ENCODE data around the gene HCFC2.

DNA sequence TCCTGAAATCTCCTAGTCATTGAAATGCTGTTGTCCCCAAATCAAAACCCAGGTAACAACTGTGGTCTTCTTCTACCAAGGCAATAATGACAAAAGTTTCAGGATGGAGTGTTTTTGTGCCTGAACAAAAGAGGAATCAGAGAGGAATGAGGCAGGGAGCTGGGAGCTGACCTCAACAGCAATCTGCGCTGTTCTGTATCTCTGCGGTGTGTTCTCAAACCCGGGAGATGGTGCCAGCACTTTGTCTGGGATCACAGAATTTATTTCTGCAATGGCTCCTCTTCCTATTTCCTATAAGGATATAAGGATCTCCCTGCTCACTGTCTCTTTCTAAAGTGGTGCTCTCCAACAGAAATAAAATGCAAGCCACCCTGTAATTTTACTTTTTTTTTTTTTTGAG, 13.9 kb upstream of the HCFC2 start:
- TF ChIP-seq POLR2A (IDR thresholded peaks at IDR 0.05): no peak
- TF ChIP-seq, protein P1, sequence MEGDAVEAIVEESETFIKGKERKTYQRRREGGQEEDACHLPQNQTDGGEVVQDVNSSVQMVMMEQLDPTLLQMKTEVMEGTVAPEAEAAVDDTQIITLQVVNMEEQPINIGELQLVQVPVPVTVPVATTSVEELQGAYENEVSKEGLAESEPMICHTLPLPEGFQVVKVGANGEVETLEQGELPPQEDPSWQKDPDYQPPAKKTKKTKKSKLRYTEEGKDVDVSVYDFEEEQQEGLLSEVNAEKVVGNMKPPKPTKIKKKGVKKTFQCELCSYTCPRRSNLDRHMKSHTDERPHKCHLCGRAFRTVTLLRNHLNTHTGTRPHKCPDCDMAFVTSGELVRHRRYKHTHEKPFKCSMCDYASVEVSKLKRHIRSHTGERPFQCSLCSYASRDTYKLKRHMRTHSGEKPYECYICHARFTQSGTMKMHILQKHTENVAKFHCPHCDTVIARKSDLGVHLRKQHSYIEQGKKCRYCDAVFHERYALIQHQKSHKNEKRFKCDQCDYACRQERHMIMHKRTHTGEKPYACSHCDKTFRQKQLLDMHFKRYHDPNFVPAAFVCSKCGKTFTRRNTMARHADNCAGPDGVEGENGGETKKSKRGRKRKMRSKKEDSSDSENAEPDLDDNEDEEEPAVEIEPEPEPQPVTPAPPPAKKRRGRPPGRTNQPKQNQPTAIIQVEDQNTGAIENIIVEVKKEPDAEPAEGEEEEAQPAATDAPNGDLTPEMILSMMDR (IDR thresholded peaks at IDR 0.05): no peak
- TF ChIP-seq EP300 (IDR thresholded peaks at IDR 0.05): no peak
